ENCODE results near the gene PARD3.

The PARD3 gene

GRCh38 chr10:34609287-34609940 lies 205.7 kb downstream of the PARD3 start:
- DNase-seq: no peak

GRCh38 chr10:34607894-34608293 lies 207.2 kb downstream of the PARD3 start:
- no peak for DNase-seq

- no peak for DNase-seq
These were observed 208.2 kb downstream of the PARD3 start for GRCh38 chr10:34606890-34607289.

GRCh38 chr10:34602478-34602877 lies 212.6 kb downstream of the PARD3 start:
- DNase-seq: no peak

- no peak for DNase-seq
These were observed 213.4 kb downstream of the PARD3 start for GRCh38 chr10:34601691-34602090.

GRCh38 chr10:34599026-34599795 lies 215.9 kb downstream of the PARD3 start:
- no peak for DNase-seq

- DNase-seq: no peak
These were observed 218.7 kb downstream of the PARD3 start for GRCh38 chr10:34596351-34596750.

GRCh38 chr10:34593930-34594329 lies 221.2 kb downstream of the PARD3 start:
- DNase-seq: no peak

- DNase-seq: no peak
These were observed 221.7 kb downstream of the PARD3 start for GRCh38 chr10:34593374-34593890.

- no peak for DNase-seq
These were observed 224.3 kb downstream of the PARD3 start for GRCh38 chr10:34590793-34591192.

- DNase-seq: no peak
These were observed 225.8 kb downstream of the PARD3 start for GRCh38 chr10:34589275-34589674.

GRCh38 chr10:34587680-34588019 lies 227.4 kb downstream of the PARD3 start:
- DNase-seq: no peak

GRCh38 chr10:34587002-34587679 lies 228.0 kb downstream of the PARD3 start:
- DNase-seq: no peak

GRCh38 chr10:34585422-34586112 lies 229.5 kb downstream of the PARD3 start:
- DNase-seq: no peak

- no peak for DNase-seq
These were observed 230.9 kb downstream of the PARD3 start for GRCh38 chr10:34584164-34584563.

- DNase-seq: no peak
These were observed 233.1 kb downstream of the PARD3 start for GRCh38 chr10:34581801-34582532.

GRCh38 chr10:34580643-34581042 lies 234.5 kb downstream of the PARD3 start:
- DNase-seq: no peak

- DNase-seq: no peak
These were observed 234.9 kb downstream of the PARD3 start for GRCh38 chr10:34580214-34580613.

GRCh38 chr10:34578468-34578867 lies 236.6 kb downstream of the PARD3 start:
- no peak for DNase-seq

GRCh38 chr10:34576797-34577196 lies 238.3 kb downstream of the PARD3 start:
- DNase-seq: no peak

- DNase-seq: no peak
These were observed 239.2 kb downstream of the PARD3 start for GRCh38 chr10:34575882-34576281.

- no peak for DNase-seq
These were observed 240.7 kb downstream of the PARD3 start for GRCh38 chr10:34574353-34574934.

Measured in CD4-positive, alpha-beta T cell treated with Interferon gamma for 1 hour (primary cell).